ENCODE results near the gene AGAP1.
"Not testable (repeated sequence)": the region's sequence is repeated elsewhere in the genome, so short reads cannot be mapped to it uniquely, and the experiment has no call there.

DNA sequence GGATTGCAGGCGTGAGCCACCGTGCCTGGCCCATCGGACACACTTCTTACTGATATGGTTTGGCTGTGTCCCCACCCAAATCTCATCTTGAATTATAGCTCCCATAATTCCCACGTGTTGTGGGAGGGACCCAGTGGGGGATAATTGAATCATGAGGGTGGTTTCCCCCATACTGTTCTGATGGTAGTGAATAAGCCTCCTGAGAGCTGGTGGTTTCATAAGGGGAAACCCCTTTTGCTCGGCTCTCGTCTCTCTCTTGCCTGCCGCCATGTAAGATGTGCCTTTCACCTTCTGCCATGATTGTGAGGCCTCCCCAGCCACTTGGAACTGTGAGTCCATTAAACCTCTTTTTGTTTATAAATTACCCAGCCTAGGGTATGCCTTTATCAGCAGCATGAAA is 109.1 kb downstream of the AGAP1 start:
- not testable (repeated sequence) for TF ChIP-seq POLR2A (IDR thresholded peaks at IDR 0.05; ENCODE audit: low read depth, low read length); TAF1 (IDR thresholded peaks at IDR 0.05; ENCODE audit: borderline replicate concordance, low read depth, low read length); POLR2AphosphoS5 (IDR thresholded peaks at IDR 0.05; ENCODE audit: low read depth, low read length)

All from GM12892 (cell line).